ENCODE data around the gene MAGED2.
"Not testable (repeated sequence)": the region's sequence is repeated elsewhere in the genome, so short reads cannot be mapped to it uniquely, and the experiment has no call there.

MAGED2 gene, protein sequence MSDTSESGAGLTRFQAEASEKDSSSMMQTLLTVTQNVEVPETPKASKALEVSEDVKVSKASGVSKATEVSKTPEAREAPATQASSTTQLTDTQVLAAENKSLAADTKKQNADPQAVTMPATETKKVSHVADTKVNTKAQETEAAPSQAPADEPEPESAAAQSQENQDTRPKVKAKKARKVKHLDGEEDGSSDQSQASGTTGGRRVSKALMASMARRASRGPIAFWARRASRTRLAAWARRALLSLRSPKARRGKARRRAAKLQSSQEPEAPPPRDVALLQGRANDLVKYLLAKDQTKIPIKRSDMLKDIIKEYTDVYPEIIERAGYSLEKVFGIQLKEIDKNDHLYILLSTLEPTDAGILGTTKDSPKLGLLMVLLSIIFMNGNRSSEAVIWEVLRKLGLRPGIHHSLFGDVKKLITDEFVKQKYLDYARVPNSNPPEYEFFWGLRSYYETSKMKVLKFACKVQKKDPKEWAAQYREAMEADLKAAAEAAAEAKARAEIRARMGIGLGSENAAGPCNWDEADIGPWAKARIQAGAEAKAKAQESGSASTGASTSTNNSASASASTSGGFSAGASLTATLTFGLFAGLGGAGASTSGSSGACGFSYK

DNA sequence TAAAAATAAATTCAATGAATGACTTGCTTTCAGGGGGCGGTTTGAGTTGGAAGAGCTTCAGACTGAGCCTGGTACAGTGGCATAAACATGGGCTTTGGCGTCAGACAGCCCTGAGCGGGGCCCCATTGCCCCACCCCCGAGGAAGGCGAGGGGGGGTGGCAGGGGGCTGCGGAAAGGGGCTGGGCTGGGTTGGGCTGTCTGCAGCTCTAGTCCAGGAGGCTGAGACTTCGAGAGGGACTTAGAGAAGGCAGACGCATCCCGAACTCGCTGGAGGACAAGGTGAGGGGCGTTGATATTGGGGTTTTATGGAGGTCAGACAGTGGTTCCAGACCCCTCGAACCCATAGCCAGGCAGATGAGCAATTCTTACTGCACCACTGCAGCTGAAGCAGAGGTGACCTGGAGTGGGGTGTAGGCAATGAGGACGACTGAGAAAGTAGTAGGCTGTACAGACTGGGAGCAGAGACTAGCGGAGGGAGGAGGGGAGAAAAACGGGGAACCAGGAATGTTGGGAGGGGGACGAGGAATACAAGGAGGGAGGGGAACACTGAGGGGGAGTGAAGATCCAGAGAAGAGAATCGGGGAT is at the start of gene MAGED2:
TSS of gene MAGED2 (plus strand) at position 222 of the 585 bp plus-strand sequence. CDS start 1,587 bp downstream, outside the sequence.
- peak; percentile 24 for DNase-seq (ENCODE audit: low read depth)

DNA sequence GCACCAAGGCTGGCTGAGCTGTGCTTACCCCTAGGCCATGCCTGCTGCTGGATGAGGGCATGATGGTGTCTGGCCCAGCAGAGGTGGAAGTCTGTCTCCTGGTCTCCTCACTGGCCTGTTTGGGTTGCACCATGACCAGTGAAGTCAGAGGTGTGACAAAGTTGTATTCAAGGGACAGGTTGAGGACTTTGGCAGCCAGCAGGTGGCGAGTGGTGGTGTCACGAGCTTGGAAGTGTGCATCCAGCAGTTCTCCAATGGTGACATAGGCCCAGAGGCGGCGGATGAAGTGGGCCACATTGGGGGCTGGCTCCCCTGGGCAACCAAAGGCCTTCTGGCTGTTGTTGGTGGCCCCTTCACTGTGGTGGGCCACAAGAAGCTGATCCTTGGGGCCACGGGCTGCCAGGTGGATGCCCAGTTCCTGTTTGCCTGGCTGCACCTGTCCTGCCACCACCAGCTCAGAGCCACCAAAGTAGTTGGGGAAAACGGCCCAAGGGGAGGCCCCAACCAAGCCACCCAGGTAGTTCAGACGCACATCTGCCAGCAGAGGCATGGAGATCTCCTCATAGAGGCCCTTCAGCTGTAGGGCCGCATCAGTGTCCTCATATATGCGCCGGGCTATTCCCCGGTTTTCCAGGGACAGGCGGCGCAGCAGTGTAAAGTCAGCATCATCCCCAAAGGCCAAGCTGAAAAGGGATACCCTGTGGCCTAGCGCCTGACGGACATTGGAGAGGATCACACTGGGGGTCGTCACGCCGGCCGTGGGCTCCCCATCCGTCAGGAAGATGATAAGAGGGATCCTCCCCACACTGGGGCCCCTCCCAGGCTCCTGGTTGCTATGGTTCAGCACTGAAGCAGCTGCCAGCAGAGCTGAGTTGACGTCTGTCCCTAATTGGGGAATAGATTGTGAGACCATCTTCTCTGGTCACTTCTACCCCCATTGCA is 49.2 kb upstream of the MAGED2 start:
- DNase-seq (ENCODE audit: low read depth), result no peak

DNA sequence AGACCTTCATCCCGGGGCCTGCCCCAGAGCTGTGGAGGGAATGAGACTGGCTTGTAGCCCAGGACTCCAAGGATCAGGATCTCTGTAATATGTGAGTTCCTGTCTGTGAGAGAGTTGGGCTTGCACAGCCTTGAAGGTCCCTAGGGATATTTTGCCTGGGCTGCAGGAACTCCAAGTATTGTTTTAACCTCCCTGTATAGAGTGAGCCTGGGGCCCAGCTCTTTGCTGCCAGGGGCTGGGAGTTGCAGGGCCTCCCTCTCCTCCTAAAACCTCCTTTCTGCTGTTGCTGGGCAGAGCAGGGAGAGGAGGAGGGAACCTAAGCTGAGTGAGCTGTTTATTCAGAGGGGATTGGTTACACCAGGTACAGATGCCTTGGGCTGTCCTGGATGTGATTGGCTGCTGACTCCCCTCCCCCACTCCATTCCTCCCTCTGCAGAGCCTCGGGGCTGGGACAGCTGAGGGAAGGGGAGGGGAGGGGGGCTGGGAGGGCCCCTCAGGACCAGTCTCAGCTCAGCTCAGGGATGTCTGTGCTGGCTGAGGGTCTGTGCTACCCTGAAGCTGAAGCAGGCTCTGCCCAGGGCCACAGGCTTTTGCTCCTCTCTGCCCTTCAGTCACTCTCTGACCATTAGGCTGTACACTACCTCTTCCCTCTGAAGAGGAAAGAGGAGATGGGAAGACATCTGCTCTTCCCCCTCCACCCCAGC is 33.0 kb upstream of the MAGED2 start:
- DNase-seq (ENCODE audit: low read depth), result not testable (repeated sequence)

DNA sequence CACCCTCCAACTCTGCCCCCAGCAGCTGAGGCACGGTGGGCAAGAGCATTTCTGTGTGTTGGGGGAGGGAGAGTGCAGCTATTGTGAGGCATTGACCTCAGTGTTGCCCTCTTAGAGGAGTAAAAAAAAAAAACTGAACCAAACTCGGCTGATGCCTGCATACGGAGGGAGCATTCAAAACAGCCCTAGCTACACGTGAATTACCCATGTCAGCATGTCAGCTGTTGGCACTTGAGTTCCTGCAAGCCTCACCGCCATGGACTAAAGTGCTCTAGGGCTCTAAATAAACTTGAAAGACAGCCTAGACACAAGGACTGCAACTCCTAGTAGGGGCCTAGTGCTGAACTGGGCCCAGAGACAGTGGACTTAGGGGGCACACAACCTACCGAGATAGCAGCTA is 31.5 kb upstream of the MAGED2 start:
- DNase-seq (ENCODE audit: low read depth), result no peak

DNA sequence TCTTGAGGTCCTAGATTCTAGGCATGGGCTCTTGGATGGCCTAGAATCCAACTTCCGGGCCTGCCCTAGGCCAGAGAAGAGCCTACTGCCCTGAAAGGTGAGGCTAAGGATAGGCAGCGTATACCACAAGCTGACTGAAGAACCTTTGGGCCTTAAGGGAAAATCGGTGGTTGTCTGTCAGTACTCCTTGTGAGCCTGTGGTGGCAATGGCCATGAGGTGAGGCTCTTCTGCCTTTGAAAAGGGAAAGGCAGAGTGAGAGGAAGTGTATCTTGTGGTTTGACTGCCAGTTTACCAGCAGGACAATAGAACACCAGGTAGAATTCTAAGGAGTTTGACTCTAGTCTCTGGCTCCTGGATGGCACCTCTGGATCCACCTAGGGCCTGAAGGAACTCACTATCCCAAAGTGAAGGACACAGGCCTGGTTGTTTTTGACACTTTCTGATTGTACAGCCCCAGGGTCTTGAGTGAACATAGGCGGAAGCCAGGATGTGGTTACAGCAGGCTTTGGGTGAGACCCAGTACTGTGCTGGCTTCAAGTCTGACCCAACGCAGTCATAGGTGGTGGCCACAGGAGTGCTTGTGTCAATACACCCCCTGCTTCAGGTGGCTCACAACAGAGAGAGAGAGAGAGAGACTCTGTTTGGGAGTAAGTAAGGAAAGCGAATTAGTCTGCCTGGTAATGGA is 30.4 kb upstream of the MAGED2 start:
- DNase-seq (ENCODE audit: low read depth), result no peak

DNA sequence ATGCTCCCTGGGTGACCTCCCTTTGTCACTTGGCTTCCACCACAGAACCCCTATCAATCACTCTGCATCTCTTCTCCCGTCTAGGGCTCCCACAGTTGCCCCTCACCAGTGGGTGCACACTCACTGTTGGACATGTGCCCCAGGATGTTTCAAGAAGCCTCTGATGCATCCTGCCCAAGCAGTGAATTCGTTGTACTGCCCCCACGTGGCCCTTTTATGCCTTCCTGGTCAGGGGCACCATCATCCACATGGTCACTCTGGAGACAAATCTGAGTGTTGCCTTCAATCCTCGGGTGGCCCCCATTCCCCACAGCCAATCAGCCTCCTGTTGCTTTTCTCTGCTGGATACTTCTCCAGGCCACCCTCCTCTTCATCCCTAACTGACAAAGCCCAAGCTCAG is 21.6 kb upstream of the MAGED2 start:
- no peak for DNase-seq (ENCODE audit: low read depth)

DNA sequence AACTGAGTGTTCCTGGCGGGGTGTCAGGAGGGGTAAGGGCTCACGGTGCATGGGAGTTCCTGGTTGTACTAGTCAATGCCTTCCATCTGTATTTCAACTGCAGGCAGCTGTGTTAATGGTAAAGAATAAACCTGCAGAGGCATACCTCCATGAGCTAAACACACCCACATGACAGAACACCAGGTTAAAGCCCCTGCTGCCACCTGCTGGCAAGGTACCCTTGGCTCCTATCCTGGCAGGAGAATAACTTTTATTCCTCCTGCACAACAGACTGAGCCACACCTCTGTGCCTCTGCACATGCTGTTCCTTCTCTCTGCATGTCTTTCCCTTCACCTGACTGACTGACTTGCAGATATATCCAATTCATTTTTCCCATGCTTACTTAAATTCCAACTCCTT is 20.6 kb upstream of the MAGED2 start:
- no peak for DNase-seq (ENCODE audit: low read depth)

DNA sequence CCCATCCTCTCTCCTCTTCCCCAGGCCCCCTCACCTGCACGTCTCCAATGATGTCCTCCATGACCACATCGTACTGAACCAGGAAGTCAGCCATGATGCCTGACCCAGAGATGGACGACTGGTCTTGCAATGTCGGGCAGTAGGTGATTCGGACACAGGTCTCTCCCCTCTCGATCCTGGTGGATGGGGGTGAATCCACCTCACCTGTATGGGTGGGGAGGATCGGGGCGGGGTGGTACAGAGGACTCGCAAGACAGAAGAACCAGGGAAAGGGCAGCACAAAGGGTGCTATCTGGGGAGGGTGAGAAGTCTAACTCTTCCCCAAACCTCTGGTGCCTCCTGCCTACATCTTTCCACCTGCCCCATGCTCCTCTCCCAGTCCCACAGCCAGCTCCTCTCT is 19.1 kb upstream of the MAGED2 start:
- no peak for DNase-seq (ENCODE audit: low read depth)

DNA sequence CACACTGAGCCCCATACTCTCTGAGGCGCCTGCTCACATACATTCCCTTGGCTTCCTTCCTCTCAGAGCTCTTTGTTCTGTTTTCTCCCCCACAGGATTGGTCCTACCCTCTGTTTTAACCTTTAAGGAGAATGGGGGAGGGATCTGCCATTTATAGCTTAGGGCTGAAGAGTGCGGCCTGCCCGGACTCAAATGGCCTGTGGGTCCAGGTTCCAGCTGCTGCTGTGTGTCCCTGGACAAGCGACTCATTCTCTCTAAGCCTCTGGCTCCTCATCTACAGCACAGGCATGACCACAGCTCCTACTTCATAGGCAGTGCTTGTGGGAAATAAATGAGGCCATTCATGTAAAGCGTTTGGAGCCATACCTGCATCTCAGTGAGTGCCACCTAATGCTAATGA is 18.1 kb upstream of the MAGED2 start:
- DNase-seq (ENCODE audit: low read depth), result not testable (repeated sequence)

DNA sequence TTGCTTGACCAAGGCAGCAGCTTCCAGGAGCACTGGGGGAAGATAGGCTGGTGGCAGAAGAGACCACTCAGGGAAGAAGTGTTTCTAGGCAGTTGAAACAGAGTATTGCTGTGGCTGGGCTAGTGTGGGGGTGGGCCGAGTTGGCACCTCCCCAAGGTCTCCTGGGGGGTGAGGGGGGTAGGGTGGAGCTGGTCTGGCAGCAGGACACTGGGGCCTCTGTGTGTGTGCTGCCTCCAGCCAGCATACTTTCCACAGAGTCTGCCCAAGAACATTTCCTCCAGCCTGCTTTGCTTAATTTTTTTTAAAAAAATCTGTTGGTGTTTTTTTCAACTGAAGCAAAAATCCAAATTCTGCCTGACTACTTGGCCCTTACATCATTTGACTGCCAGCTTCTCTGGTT is 13.5 kb upstream of the MAGED2 start:
- no peak for DNase-seq (ENCODE audit: low read depth)

DNA sequence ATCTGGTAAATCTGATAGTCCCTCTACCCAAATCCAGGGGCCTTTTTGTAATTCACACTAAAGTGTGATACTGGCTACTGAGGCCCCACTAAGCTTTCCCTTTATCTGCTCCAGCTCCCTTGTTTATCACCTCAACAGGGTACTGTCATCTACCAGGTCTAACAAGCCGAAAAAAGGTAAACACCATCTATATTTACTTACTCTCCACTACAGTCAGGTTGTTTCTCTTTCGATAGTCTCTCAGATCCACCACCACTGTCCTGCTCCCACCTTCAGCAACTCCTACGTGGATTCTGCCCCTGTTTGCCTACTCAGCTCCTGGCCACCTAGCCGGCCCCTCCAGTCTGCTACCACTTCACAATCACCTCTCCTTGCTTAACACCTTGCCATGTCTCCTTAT is 12.8 kb upstream of the MAGED2 start:
- DNase-seq (ENCODE audit: low read depth), result no peak

DNA sequence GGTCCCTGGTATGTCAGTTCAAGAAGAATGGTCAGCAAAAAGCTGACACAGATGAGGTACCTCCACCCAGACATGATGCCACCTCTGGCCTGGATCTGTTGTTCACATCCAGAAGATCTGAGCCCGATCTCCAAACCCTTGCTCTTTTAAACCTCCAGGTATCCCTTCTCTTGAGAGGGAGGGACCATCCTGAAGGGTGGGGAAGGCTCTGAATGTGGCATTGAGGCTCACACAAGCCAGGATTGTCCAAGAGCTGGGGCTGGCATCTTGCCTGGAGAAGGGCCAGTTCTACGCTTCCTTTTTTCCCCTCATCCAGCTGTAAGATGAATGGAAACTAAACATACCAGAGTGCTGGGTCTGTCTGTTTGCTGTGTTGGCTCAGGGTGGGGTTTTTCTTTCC is 9.4 kb upstream of the MAGED2 start, which contains the start of gene ITIH6:
TSS of gene ITIH6 (minus strand) at position 119 of the 400 bp plus-strand sequence. CDS start at position 74, 45 bp downstream.
- no peak for DNase-seq (ENCODE audit: low read depth)

DNA sequence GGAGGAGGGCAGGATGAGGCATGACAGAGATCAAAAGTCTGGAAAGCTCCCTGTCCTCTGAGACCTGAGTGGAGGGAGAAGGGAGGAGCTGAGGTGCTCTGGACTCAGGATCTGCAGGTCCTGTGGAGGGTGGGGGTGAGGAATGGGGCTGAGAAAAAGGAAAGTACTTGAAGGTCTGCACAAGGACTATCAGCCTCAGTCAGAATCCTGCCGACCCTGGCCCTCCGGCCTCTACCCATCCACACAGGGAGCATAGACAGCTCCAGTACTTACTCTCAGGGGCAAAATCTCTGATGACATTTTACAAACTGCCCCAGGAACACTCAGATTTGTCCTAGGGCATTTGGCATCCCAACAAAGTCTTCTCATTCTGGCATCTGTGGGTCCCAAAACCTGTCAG is 8.5 kb upstream of the MAGED2 start:
- no peak for DNase-seq (ENCODE audit: low read depth)

DNA sequence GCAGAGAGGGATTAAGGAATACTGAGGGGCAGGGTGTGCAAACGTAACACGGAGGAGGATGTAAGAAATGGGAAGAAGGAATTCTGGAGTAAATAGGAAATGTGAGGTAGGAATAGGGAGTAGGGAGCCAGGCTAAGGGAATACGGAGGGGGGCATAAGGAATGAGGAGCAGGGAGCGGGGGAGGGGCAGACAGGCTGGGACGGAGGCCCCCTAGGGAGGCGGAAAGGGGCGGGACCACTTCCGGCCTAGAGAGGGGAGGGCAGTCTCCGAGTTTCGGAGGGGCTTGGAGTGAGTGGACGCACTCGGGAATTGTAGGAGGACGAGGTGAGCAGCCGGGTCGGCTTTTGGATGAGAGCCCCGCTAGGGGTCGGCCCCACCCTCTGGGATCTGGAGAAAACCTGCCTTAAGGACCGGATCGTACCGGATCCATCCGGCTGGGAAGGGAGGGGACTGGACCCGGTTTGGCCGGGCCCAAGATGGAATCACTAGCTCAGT is 612 bp downstream of the MAGED2 start:
- peak; percentile 22 for DNase-seq (ENCODE audit: low read depth)

DNA sequence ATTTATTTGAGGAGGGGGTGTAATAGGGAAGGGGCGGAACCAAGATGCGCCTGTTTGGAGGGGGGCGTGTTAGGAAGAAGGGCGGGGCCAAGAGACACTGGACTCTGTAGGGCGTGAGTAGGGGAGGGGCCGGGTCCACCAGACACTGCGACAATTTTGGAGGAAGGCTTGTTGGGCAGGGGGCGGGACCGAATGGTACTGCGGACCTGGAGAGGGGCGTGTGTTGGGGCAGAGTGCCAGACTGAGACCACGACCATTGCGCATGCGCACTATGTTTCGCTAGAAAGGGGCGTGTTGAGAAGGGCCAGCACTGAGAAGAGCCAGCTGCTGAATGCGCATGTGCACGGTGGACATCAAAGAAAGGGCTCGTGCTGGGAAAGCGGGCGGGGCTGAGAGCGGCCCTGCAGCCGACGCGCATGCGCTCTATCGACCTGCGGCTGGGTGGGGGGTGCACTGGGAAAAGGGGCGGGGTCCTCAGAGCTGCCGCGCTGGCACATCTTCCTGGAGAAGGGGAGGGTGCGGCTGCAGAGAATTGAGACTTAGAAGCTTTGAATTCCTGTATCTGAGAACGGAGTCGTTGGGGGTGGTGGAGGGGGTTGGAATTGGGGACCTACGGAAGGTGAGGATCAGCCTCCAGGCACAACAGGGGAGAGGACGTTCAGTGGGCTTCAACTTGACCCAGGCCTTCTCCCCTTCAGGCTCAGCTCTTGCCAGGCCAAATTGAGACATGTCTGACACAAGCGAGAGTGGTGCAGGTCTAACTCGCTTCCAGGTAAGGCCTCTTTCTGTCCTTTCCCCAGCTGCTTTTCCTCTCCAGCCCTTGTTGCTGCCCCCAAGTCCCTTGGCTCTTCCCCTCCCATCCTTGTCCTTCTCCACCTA is 1.3 kb downstream of the MAGED2 start:
- DNase-seq (ENCODE audit: low read depth), result peak; percentile 77

DNA sequence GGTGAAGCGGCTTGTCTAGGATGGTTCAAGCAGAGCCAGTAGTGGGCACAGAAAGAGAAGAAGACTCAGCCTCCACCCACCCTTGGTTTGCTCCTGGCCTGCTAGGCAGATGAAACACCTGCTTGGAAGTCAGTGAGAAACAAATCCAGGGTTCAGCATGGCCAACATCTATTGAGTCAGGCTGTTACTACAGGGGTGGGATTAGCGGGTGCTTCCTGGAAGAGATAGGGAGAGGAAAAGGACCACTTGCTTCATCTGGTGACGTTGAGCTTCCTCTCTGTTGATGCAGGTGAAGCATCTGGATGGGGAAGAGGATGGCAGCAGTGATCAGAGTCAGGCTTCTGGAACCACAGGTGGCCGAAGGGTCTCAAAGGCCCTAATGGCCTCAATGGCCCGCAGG is 3.0 kb downstream of the MAGED2 start:
- no peak for DNase-seq (ENCODE audit: low read depth)

DNA sequence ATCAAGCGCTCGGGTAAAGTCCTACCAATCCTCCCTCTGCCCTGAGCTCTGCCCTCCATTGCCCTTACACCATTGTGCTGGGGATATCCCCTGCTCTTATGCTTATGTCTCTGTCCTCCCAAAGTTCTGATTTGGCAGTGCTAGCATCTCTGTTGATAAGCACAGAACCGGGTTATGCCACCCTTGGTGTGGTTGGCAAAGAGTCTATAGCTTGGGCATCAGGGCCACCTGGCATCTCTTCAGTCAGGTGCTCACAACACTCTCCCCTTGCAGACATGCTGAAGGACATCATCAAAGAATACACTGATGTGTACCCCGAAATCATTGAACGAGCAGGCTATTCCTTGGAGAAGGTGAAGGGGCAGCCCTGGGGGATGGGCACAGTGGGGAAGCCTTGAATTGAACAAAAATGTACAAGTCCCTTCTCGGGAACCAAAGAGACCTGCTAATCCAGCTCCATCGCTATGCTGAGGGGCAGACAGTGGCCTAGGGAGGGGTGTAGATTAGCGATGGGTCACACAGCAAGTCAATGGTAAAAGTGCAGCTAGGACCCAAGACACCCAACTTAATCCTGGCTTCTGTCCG is 3.8 kb downstream of the MAGED2 start:
- no peak for DNase-seq (ENCODE audit: low read depth)

DNA sequence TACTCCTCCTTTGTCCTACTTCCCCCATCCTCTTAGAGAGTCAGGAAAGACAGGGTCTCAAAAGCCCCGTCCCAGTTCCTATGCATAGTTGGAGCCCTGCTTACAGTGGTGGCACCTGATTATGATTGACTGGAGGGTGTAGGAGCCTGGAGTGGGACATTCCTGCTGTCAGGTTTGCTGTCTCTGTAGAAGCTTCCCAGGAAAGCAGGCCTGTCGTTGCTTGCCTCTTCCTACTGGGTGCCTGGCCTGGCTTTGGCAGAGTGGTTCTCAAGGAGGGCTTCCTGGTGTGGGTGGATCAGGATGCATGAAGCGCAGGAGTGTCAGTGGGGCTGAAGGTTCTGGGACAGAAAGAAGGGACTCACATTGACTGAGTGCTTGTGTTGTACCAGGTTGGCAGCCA is 4.8 kb downstream of the MAGED2 start:
- no peak for DNase-seq (ENCODE audit: low read depth)

DNA sequence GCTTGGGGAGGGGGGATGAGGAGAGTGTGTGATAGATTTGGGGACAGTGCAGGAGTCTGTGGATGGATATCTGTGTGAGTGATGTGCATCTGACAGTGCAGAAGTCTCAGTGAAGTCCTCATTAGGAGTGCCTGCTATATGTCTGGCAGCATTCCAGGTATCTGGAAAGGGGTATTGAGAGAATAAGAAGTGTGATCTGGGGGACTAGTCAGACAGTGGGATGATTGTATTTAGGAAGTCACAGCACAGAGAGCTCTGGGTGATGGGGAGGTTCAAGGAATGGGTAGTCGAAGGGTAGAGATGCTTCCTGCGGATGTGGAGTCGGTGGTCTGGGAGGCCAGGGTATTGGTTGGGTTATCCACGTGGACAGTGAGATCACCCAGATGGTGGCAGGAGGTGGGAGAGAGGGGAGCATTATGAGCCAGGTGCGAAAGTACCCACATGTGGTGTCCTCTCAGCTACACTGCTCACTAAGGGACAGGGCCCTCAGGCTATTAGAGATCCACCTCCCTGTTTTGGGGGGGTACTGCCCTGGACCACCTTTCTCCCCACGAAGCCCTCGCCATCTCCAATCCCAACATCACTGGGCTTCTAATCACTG is 9.8 kb downstream of the MAGED2 start:
- DNase-seq (ENCODE audit: low read depth), result no peak
